ENCODE results near the gene ACTA1.

Gene ACTA1

GRCh38 chr1:229471175-229471574 is 37.3 kb upstream of the ACTA1 start:
- TF ChIP-seq CTCF (conservative IDR thresholded peaks at IDR 0.05) = no peak
- TF ChIP-seq ZFX (IDR thresholded peaks at IDR 0.05) = no peak
- no peak overlapping the region for H3K27ac ChIP-seq

GRCh38 chr1:229470406-229471043 is 36.6 kb upstream of the ACTA1 start:
- TF ChIP-seq CTCF (conservative IDR thresholded peaks at IDR 0.05) = no peak
- no peak for TF ChIP-seq ZFX (IDR thresholded peaks at IDR 0.05)
- H3K27ac ChIP-seq = no peak overlapping the region

GRCh38 chr1:229466887-229467286 is 33.0 kb upstream of the ACTA1 start:
- no peak for TF ChIP-seq ZFX (IDR thresholded peaks at IDR 0.05)
- TF ChIP-seq CTCF (conservative IDR thresholded peaks at IDR 0.05) = no peak
- H3K27ac ChIP-seq = no peak overlapping the region

- no peak for TF ChIP-seq CTCF (conservative IDR thresholded peaks at IDR 0.05)
- H3K27ac ChIP-seq = no peak overlapping the region
Measured at GRCh38 chr1:229464672-229465071, 30.8 kb upstream of the ACTA1 start.

GRCh38 chr1:229461032-229461668 is 27.3 kb upstream of the ACTA1 start:
- no peak overlapping the region for H3K27ac ChIP-seq
- TF ChIP-seq CTCF (conservative IDR thresholded peaks at IDR 0.05) (no peak), ZFX (IDR thresholded peaks at IDR 0.05) (no peak)

GRCh38 chr1:229459815-229460214 is 25.9 kb upstream of the ACTA1 start:
- H3K27ac ChIP-seq = no peak overlapping the region
- no peak for TF ChIP-seq ZFX (IDR thresholded peaks at IDR 0.05)
- TF ChIP-seq CTCF (conservative IDR thresholded peaks at IDR 0.05) = no peak

GRCh38 chr1:229457436-229457835 is 23.5 kb upstream of the ACTA1 start:
- H3K27ac ChIP-seq = no peak overlapping the region
- TF ChIP-seq CTCF (conservative IDR thresholded peaks at IDR 0.05) (no peak), ZFX (IDR thresholded peaks at IDR 0.05) (no peak)
